ENCODE results near the gene SWAP70. TPM values are rescaled to one million over a fixed set of nuclear protein-coding genes. Genes with fewer than 3 reads are reported as not detected.
A peak's percentile ranks its signal among the peaks of the same experiment; 100 is the strongest.

SWAP70 gene
- polyA plus RNA-seq, 3 donors = 10.9 to 26.4 (median 13.8) TPM

- no peaks in the 10 kb centered on the region for H3K36me3 ChIP-seq (replicated peaks in 1 of 2; ENCODE audit: control insufficient read depth in 1 of 2, insufficient read depth in 2 of 2, low read length in 2 of 2)
- TF ChIP-seq CTCF (IDR thresholded peaks at IDR 0.05) = no peak
- H3K9me3 Mint-ChIP-seq = peaks cover 4 to 13% (median 10%) of the 10 kb centered on the region in 7 donors
- H3K27me3 Mint-ChIP-seq (ENCODE audit: low read depth in 3 of 3) = peaks cover 0 to 2% (median 0%) of the 10 kb centered on the region in 3 donors
- H3K27ac ChIP-seq (ENCODE audit: low read depth in 1 of 2, low read length in 2 of 2) = no peak overlapping the region
- peaks cover 60% of the 10 kb centered on the region for H4K20me1 ChIP-seq (ENCODE audit: insufficient read depth, low read length)
- intact Hi-C loops (cut with micrococcal nuclease) = loop anchor here (10.0 kb wide), 4 partner anchors 45 to 95 kb away; partner anchors contain the start of gene WEE1 (in 1 of the 2)
- no peak overlapping the region for H3K4me3 ChIP-seq (replicated peaks in 1 of 3; ENCODE audit: low read depth in 2 of 3, low read length in 3 of 3)
- H3K27me3 ChIP-seq (ENCODE audit: control insufficient read depth in 2 of 2, insufficient read depth in 2 of 2, low read length in 2 of 2) = no peaks in the 10 kb centered on the region
- H3K4me1 Mint-ChIP-seq = peaks cover 25% of the 10 kb centered on the region
- H2AFZ ChIP-seq (ENCODE audit: insufficient read depth, low read depth, low read length, poor library complexity, severe bottlenecking) = no peak overlapping the region
- peaks cover 4 to 6% of the 10 kb centered on the region in 2 donors for H3K4me1 ChIP-seq (ENCODE audit: control insufficient read depth in 1 of 2, insufficient read depth in 2 of 2, low read length in 2 of 2)
- no peak overlapping the region for H3K4me2 ChIP-seq (replicated peaks; ENCODE audit: extremely low read depth, low read length, poor library complexity, severe bottlenecking)
- WGBS (ENCODE audit: insufficient coverage) = 93% methylated on average over 6 of the region's 6 CpGs
- peak overlapping the region in 2 of 7 donors; percentile 23 to 55 for H3K27ac Mint-ChIP-seq
- no peak overlapping the region for H3K9ac ChIP-seq (ENCODE audit: insufficient read depth, low read length, poor library complexity, severe bottlenecking)
- H3K4me3 Mint-ChIP-seq = no peak overlapping the region
- H3K9me3 ChIP-seq (replicated peaks in 1 of 2; ENCODE audit: control insufficient read depth in 1 of 2, insufficient read depth in 1 of 2, low read length in 2 of 2) = peaks cover 0 to 5% of the 10 kb centered on the region in 2 donors
- H3K79me2 ChIP-seq (ENCODE audit: insufficient read depth, low read length) = peaks cover 44% of the 10 kb centered on the region
- peaks cover 11 to 18% of the 10 kb centered on the region in 2 donors for H3K36me3 Mint-ChIP-seq
- no peak for DNase-seq
These were observed 6.1 kb downstream of the SWAP70 start for GRCh38 chr11:9669954-9670353.

- H4K20me1 ChIP-seq (ENCODE audit: insufficient read depth, low read length) = peaks cover 72% of the 10 kb centered on the region
- H3K27ac ChIP-seq (ENCODE audit: low read depth in 1 of 2, low read length in 2 of 2) = peak overlapping the region in 1 of 2 donors; percentile 48
- no peaks in the 10 kb centered on the region for H3K9me3 ChIP-seq (replicated peaks in 1 of 2; ENCODE audit: control insufficient read depth in 1 of 2, insufficient read depth in 1 of 2, low read length in 2 of 2)
- Mint-ChIP-seq H3K4me1 (peaks cover 20% of the 10 kb centered on the region), H3K27ac (no peak overlapping the region), H3K36me3 (peaks cover 3 to 6% of the 10 kb centered on the region in 2 donors), H3K4me3 (no peak overlapping the region), H3K27me3 (ENCODE audit: low read depth in 3 of 3) (peaks cover 0 to 2% (median 0%) of the 10 kb centered on the region in 3 donors), H3K9me3 (no peaks in the 10 kb centered on the region)
- no peaks in the 10 kb centered on the region for H3K27me3 ChIP-seq (ENCODE audit: control insufficient read depth in 2 of 2, insufficient read depth in 2 of 2, low read length in 2 of 2)
- no peak overlapping the region for H3K4me3 ChIP-seq (replicated peaks in 1 of 3; ENCODE audit: low read depth in 2 of 3, low read length in 3 of 3)
- no peak overlapping the region for H3K4me2 ChIP-seq (replicated peaks; ENCODE audit: extremely low read depth, low read length, poor library complexity, severe bottlenecking)
- no peak overlapping the region for H3K9ac ChIP-seq (ENCODE audit: insufficient read depth, low read length, poor library complexity, severe bottlenecking)
- no peaks in the 10 kb centered on the region for H3K4me1 ChIP-seq (ENCODE audit: control insufficient read depth in 1 of 2, insufficient read depth in 2 of 2, low read length in 2 of 2)
- peaks cover 38% of the 10 kb centered on the region for H3K79me2 ChIP-seq (ENCODE audit: insufficient read depth, low read length)
- intact Hi-C loops (cut with micrococcal nuclease) = no loop called here
- H3K36me3 ChIP-seq (replicated peaks in 1 of 2; ENCODE audit: control insufficient read depth in 1 of 2, insufficient read depth in 2 of 2, low read length in 2 of 2) = no peaks in the 10 kb centered on the region
- WGBS (ENCODE audit: insufficient coverage) = no CpG with 5 or more reads among the region's 3 CpGs
- no peak for TF ChIP-seq CTCF (IDR thresholded peaks at IDR 0.05)
- H2AFZ ChIP-seq (ENCODE audit: insufficient read depth, low read depth, low read length, poor library complexity, severe bottlenecking) = no peak overlapping the region
- no peak for DNase-seq
These were observed 8.5 kb downstream of the SWAP70 start for GRCh38 chr11:9672288-9672916.

Data from CD14-positive monocyte (primary cell).